Transverse colon (tissue), 4 donors: ENCODE data around the gene OR6J1. TPM values are rescaled to one million over a fixed set of nuclear protein-coding genes. Genes with fewer than 3 reads are reported as not detected.

Source experiments
- DNase-seq: peaks from one replicate; pipeline ENCODE4 v3.0.0-alpha.2; 2019
- H3K27ac ChIP-seq, 4 donors: fragments of 200-600 bp; sonication (generic); 2 replicates each; pipeline ENCODE4 v1.5.1; 2016 to 2018; ENCODE audit warnings: inconsistent platforms in 4 of 4
- H3K27me3 ChIP-seq: fragments of 200-600 bp; sonication (generic); 2 replicates; pipeline ENCODE4 v1.5.1; 2017; ENCODE audit warnings: inconsistent platforms
- H3K36me3 ChIP-seq, 4 donors: fragments of 200-600 bp; sonication (generic); 2 replicates each; pipeline ENCODE4 v1.5.1; 2017 to 2019; ENCODE audit warnings: inconsistent platforms in 4 of 4
- H3K4me1 ChIP-seq, 4 donors: fragments of 200-600 bp; sonication (generic); 2 replicates each; pipeline ENCODE4 v1.5.1; 2017 to 2020; ENCODE audit warnings: inconsistent platforms in 4 of 4
- H3K4me3 ChIP-seq, 4 donors: fragments of 200-600 bp; sonication (generic); 1 replicate in 1 of 4; 2 replicates in 3 of 4; pipeline versions ENCODE4 v1.5.1 to v1.6.1; 2017 to 2019; ENCODE audit warnings: inconsistent platforms in 4 of 4
- H3K9me3 ChIP-seq, 2 donors: fragments of 200-600 bp; sonication (generic); 2 replicates each; pipeline ENCODE4 v1.5.1; 2017 to 2019; ENCODE audit warnings: inconsistent platforms in 2 of 2
- CTCF ChIP-seq, 5 experiments: fragments of 200-600 bp in 3 of 5; fragments of 450-650 bp in 2 of 5; sonication (generic) in 3 of 5; IDR thresholded peaks; 1 replicate in 2 of 5; 2 replicates in 3 of 5; pipeline ENCODE4 v1.5.1; 2016 to 2017; ENCODE audit warnings: antibody characterized with exemption in 5 of 5, inconsistent platforms in 3 of 5, mild to moderate bottlenecking in 2 of 5, moderate library complexity in 1 of 5
- EP300 ChIP-seq: sonication (generic); formaldehyde crosslinking; IDR thresholded peaks from one replicate; pipeline ENCODE4 v1.6.1; 2017; ENCODE audit warnings: antibody characterized with exemption, low read depth
- POLR2A ChIP-seq: fragments of 450-650 bp; IDR thresholded peaks from one replicate; pipeline ENCODE4 v1.6.1; 2016; ENCODE audit warnings: antibody characterized with exemption, mild to moderate bottlenecking, moderate library complexity
- POLR2AphosphoS5 ChIP-seq, 3 donors: sonication (generic); formaldehyde crosslinking; IDR thresholded peaks; one replicate each; pipeline ENCODE4 v1.6.1; 2016; ENCODE audit warnings: antibody characterized with exemption in 3 of 3
- WGBS, 2 donors: methylation state at CpG; one replicate each; pipeline ENCODE4 v1.1.5; 2018; ENCODE audit warnings: low coverage in 1 of 2; 5-methylcytosine and 5-hydroxymethylcytosine counted together
- in situ Hi-C, 4 donors: fragments of 200-750 bp; cut with MboI; loops; one replicate each; pipeline versions ENCODE4 v1.15.0 to v1.15.1; 2017; ENCODE audit warnings: low sequenced_read_pairs in 3 of 4, low pct_ligation_motif_present in 1 of 4, low pct_unique_long_range_greater_than_20kb in 1 of 4
- intact Hi-C: fragments of 100-400 bp; cut with DNase I; formaldehyde crosslinking; loops from one replicate; pipeline ENCODE4 v1.15.1; 2023; ENCODE audit warnings: low total_unique reads
- total RNA-seq, 4 donors: library from RNA; depleted of rRNA; stranded (reverse); fragments of >200 nt; gene quantifications; one replicate each; pipeline ENCODE4 v1.1.0, GENCODE V29; 2016

OR6J1 gene
- total RNA-seq, 4 donors from 2014 or later = not detected

- intact Hi-C loops = no loop called here
- WGBS, 2 donors = 90 to 100% methylated on average over 2 to 3 of the region's 3 CpGs
- TF ChIP-seq EP300 = no peak
- no peak for TF ChIP-seq POLR2A
- no peak for TF ChIP-seq CTCF (IDR thresholded peaks at IDR 0.05)
- no peak for TF ChIP-seq POLR2AphosphoS5 (IDR thresholded peaks at IDR 0.05)
These were observed 14.1 kb downstream of the OR6J1 start for GRCh38 chr14:22630066-22630465.

GRCh38 chr14:22629361-22629760 is 14.8 kb downstream of the OR6J1 start:
- Histone ChIP-seq H3K4me1 (no peaks in the 10 kb centered on the region), H3K4me3 (no peak overlapping the region), H3K27me3 (no peaks in the 10 kb centered on the region), H3K27ac (no peak overlapping the region), H3K9me3 (no peaks in the 10 kb centered on the region), H3K36me3 (no peaks in the 10 kb centered on the region)
- TF ChIP-seq EP300 (no peak), CTCF (IDR thresholded peaks at IDR 0.05) (no peak), POLR2AphosphoS5 (IDR thresholded peaks at IDR 0.05) (no peak), POLR2A (no peak)
- intact Hi-C loops (no loop called here), in situ Hi-C loops (no loop called here)
- 66 to 69% methylated on average over 5 of the region's 5 CpGs for WGBS, 2 donors
- DNase-seq = no peak

More at GRCh38 chr14:22630066-22630465, 14.1 kb downstream of the OR6J1 start:
- Histone ChIP-seq H3K4me1 (no peaks in the 10 kb centered on the region), H3K27ac (no peak overlapping the region), H3K36me3 (no peaks in the 10 kb centered on the region), H3K27me3 (no peaks in the 10 kb centered on the region), H3K4me3 (no peak overlapping the region), H3K9me3 (no peaks in the 10 kb centered on the region)
- in situ Hi-C loops = no loop called here
- no peak for DNase-seq

DNA sequence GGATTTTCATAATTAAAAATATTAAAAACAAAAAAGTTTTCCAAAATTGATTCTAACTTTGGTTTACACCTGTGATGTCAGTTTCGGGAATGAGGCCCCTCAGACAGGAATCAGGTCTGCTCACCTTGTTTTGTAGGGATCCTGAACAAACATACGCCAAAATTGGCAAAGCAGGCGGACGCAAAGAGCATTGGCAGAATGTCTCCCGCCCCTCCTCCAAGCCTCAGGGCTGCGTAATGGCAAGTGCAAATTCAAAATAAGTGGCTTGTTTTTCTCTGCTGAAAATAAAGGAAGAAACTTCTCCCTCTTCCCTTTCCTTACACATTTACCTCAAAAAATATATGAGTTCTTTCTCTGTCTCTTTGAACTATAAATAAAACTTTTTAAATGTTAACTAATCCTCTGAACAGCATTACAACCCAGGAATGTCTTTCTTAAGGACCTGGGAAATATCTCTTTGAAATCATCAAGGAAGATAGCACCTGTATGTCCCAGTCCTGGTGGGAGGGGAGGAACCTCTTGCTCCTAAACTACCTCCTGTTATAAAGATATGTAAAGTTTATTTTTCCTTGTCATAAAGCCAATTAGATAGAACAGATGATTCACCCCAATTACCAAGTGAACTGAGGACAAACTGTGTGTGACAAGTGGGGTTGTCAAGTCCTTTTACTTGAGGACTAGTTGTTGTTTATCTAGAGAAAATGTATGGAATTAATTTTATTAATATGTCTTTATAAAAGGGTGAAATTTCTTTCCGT is 16.5 kb downstream of the OR6J1 start:
- WGBS, 2 donors = 66 to 81% methylated on average over 7 of the region's 7 CpGs
- TF ChIP-seq POLR2A (no peak), EP300 (no peak), CTCF (IDR thresholded peaks at IDR 0.05) (no peak), POLR2AphosphoS5 (IDR thresholded peaks at IDR 0.05) (no peak)
- no peak for DNase-seq
- intact Hi-C loops (no loop called here), in situ Hi-C loops (no loop called here)
- Histone ChIP-seq H3K27me3 (no peaks in the 10 kb centered on the region), H3K4me1 (no peaks in the 10 kb centered on the region), H3K27ac (no peak overlapping the region), H3K36me3 (no peaks in the 10 kb centered on the region), H3K4me3 (no peak overlapping the region), H3K9me3 (no peaks in the 10 kb centered on the region)

DNA sequence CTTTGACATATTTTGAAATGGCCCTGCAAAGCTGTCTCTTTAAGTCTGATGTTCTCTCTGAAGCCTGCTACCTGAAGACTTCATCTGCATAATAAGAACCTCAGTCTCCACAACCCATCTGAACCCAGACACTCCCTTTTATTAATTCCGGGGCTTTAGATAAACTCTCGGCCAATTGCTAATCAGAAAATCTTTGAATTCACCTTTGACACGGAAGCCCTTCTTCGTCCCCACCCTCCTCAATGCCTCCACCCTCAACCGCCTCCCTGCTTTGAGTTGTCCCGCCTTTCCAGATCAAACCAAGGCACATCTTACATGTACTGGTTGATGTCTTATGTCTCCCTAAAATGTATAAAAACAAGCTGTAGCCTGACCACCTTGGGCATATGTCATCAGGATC is 17.6 kb downstream of the OR6J1 start:
- no peaks in the 10 kb centered on the region for H3K27me3 ChIP-seq
- DNase-seq = no peak
- no peaks in the 10 kb centered on the region for H3K4me1 ChIP-seq
- WGBS, 2 donors = 80 to 89% methylated on average over 6 of the region's 6 CpGs
- in situ Hi-C loops (no loop called here), intact Hi-C loops (no loop called here)
- no peak overlapping the region for H3K27ac ChIP-seq
- no peaks in the 10 kb centered on the region for H3K9me3 ChIP-seq
- no peak overlapping the region for H3K4me3 ChIP-seq
- H3K36me3 ChIP-seq = no peaks in the 10 kb centered on the region
- TF ChIP-seq EP300 = no peak
- TF ChIP-seq CTCF (IDR thresholded peaks at IDR 0.05) = no peak
- TF ChIP-seq POLR2A = no peak
- TF ChIP-seq POLR2AphosphoS5 (IDR thresholded peaks at IDR 0.05) = no peak
